Sigmoid colon (tissue), 4 donors: ENCODE measurements around the gene LRRC56.

Source experiments
- EP300 ChIP-seq, 4 donors: sonication (generic); formaldehyde crosslinking; IDR thresholded peaks; one replicate each; pipeline ENCODE4 v1.6.1; 2017; ENCODE audit warnings: antibody characterized with exemption in 4 of 4
- POLR2A ChIP-seq, 2 donors: fragments of 450-650 bp; IDR thresholded peaks; one replicate each; pipeline ENCODE4 v1.6.1; 2016; ENCODE audit warnings: antibody characterized with exemption in 2 of 2, mild to moderate bottlenecking in 2 of 2, moderate library complexity in 2 of 2
- TF ChIP-seq, protein P1 (sequence below), 4 experiments: fragments of 450-650 bp in 3 of 4; fragments of 200-600 bp in 1 of 4; IDR thresholded peaks; one replicate each; pipeline ENCODE4 v1.5.1; 2016 to 2019; ENCODE audit warnings: antibody characterized with exemption in 4 of 4, mild to moderate bottlenecking in 3 of 4, moderate library complexity in 2 of 4

DNA sequence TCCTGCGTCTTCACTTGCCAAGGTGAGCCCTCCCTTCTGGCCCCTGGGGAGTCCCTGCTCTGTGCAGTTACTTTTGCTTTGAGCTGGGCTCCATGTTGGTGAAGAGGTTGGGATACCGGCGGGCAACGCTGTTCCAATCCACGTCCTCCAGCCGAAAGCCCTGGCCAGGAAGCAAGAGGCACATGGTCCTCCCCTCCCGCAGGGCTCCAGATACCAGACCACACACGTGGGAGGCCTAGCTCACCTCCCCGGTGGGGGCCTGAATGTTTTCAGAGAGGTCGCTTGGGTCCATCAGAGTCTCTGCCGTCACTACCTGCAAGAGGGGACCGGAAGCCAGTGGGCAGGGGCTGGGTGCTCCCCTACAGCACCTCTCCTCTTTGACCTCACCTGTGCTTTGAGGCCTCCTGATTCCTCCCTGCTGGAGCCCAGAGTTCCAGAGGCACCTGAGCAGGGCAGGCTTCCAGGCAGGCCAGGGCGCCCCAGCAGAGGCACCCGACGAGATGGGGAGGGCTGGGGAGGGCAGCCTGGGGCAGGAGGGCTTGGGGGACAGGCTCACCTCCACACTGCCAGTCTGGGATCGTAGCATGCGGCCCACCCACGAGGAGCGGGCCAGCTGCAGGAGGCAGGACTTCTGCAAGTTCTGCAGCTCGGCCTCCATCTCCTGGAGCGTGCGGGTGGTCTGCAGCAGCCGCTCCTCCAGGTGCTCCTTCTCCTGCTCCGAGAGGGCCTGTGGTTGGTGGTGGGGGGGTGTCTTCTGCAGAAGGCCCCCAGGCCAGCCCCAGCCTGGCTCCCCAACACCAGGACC lies 20.2 kb downstream of the LRRC56 start:
- TF ChIP-seq EP300 (IDR thresholded peaks at IDR 0.05) = no peak
- TF ChIP-seq, protein P1, sequence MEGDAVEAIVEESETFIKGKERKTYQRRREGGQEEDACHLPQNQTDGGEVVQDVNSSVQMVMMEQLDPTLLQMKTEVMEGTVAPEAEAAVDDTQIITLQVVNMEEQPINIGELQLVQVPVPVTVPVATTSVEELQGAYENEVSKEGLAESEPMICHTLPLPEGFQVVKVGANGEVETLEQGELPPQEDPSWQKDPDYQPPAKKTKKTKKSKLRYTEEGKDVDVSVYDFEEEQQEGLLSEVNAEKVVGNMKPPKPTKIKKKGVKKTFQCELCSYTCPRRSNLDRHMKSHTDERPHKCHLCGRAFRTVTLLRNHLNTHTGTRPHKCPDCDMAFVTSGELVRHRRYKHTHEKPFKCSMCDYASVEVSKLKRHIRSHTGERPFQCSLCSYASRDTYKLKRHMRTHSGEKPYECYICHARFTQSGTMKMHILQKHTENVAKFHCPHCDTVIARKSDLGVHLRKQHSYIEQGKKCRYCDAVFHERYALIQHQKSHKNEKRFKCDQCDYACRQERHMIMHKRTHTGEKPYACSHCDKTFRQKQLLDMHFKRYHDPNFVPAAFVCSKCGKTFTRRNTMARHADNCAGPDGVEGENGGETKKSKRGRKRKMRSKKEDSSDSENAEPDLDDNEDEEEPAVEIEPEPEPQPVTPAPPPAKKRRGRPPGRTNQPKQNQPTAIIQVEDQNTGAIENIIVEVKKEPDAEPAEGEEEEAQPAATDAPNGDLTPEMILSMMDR (IDR thresholded peaks at IDR 0.05) = no peak
- no peak for TF ChIP-seq POLR2A (IDR thresholded peaks at IDR 0.05)
